Stimulated activated CD4-positive, alpha-beta T cell treated with anti-CD3 and anti-CD28 coated beads, TNF-alpha, amount 100 ng/mL, for 4 hours (primary cell): ENCODE data around the gene TRH.

Source experiments
- DNase-seq, 3 experiments: peaks; one replicate each; pipeline ENCODE4 v3.0.0-alpha.2; 2020; ENCODE audit warnings: low read depth in 3 of 3

TRH gene

GRCh38 chr3:129974564-129974832 is at the start of gene TRH:
Gene TRH (plus strand): TSS chr3:129974720. CDS start chr3:129975817, 1,097 bp downstream.
- DNase-seq = no peak

GRCh38 chr3:129927072-129927471 is 47.4 kb upstream of the TRH start:
- DNase-seq = no peak

- DNase-seq = no peak
These were observed 45.1 kb upstream of the TRH start for GRCh38 chr3:129929383-129929782.

- no peak for DNase-seq
These were observed 41.0 kb upstream of the TRH start for GRCh38 chr3:129933471-129933870.

GRCh38 chr3:129934234-129935123 is 40.0 kb upstream of the TRH start:
- peak in 2 of 3 experiments; percentile 4 to 6 for DNase-seq

- DNase-seq = no peak
These were observed 37.8 kb upstream of the TRH start for GRCh38 chr3:129936757-129937156.

GRCh38 chr3:129937717-129938116 is 36.8 kb upstream of the TRH start:
- no peak for DNase-seq

- no peak for DNase-seq
These were observed 36.2 kb upstream of the TRH start for GRCh38 chr3:129938140-129938930.

GRCh38 chr3:129940086-129940485 is 34.4 kb upstream of the TRH start:
- no peak for DNase-seq

GRCh38 chr3:129942296-129942695 is 32.2 kb upstream of the TRH start:
- DNase-seq = no peak

- no peak for DNase-seq
These were observed 31.5 kb upstream of the TRH start for GRCh38 chr3:129943020-129943419.

GRCh38 chr3:129944709-129945108 is 29.8 kb upstream of the TRH start:
- DNase-seq = no peak

GRCh38 chr3:129947538-129948240 is 26.8 kb upstream of the TRH start:
- no peak for DNase-seq

GRCh38 chr3:129950318-129951046 is 24.0 kb upstream of the TRH start:
- no peak for DNase-seq

- no peak for DNase-seq
These were observed 21.8 kb upstream of the TRH start for GRCh38 chr3:129952556-129953355.

- DNase-seq = no peak
These were observed 20.9 kb upstream of the TRH start for GRCh38 chr3:129953621-129954020.

GRCh38 chr3:129954514-129954913 is 20.0 kb upstream of the TRH start:
- DNase-seq = no peak

GRCh38 chr3:129956936-129957335 is 17.6 kb upstream of the TRH start:
- DNase-seq = no peak

GRCh38 chr3:129958755-129959154 is 15.8 kb upstream of the TRH start:
- DNase-seq = no peak

GRCh38 chr3:129961141-129961541 is 13.4 kb upstream of the TRH start:
- DNase-seq = no peak

GRCh38 chr3:129962600-129962999 is 11.9 kb upstream of the TRH start:
- DNase-seq = no peak
